HepG2 (cell line): Measurements from ENCODE around the gene ZFAND3. TPM values are rescaled to one million over a fixed set of nuclear protein-coding genes. Genes with fewer than 3 reads are reported as not detected.

ENCODE experiments used
- ARNTL ChIP-seq: sonication (generic); formaldehyde crosslinking; IDR thresholded peaks from 2 replicates; pipeline ENCODE4 v1.4.0; 2020; ENCODE audit warnings: mild to moderate bottlenecking, missing genetic modification reagents
- ATF2 ChIP-seq: sonication (generic); formaldehyde crosslinking; IDR thresholded peaks from 2 replicates; pipeline ENCODE4 v1.4.0; 2020; ENCODE audit warnings: missing genetic modification reagents
- CBX2 ChIP-seq, 2 experiments: fragments of 200-600 bp in 1 of 2; sonication (generic); formaldehyde crosslinking in 1 of 2; IDR thresholded peaks; 2 replicates each; pipeline versions ENCODE4 v1.7.0 to v1.8.1; 2018 to 2022; ENCODE audit warnings: low read depth in 2 of 2, low read length in 1 of 2, mild to moderate bottlenecking in 1 of 2, missing genetic modification reagents in 1 of 2
- CHCHD3 ChIP-seq: sonication (generic); formaldehyde crosslinking; IDR thresholded peaks from 2 replicates; pipeline ENCODE4 v1.8.0; 2022; ENCODE audit warnings: mild to moderate bottlenecking, missing genetic modification reagents, moderate library complexity
- JUN ChIP-seq: sonication (generic); formaldehyde crosslinking; IDR thresholded peaks from 2 replicates; pipeline ENCODE4 v1.4.0; 2020; ENCODE audit warnings: mild to moderate bottlenecking, missing genetic modification reagents
- KLF11 ChIP-seq: IDR thresholded peaks from 2 replicates; pipeline ENCODE4 v1.6.1; 2016; ENCODE audit warnings: missing compliant biosample characterization
- MTA3 ChIP-seq: sonication (generic); formaldehyde crosslinking; IDR thresholded peaks from 2 replicates; pipeline ENCODE4 v1.4.0; 2020; ENCODE audit warnings: missing genetic modification reagents
- THAP9 ChIP-seq: sonication (generic); formaldehyde crosslinking; IDR thresholded peaks from 2 replicates; pipeline ENCODE4; 2020; ENCODE audit warnings: missing genetic modification reagents, mild to moderate bottlenecking, borderline replicate concordance
- TOPORS ChIP-seq: sonication (generic); formaldehyde crosslinking; IDR thresholded peaks from 2 replicates; pipeline ENCODE4 v1.8.0; 2023; ENCODE audit warnings: mild to moderate bottlenecking, missing genetic modification reagents
- U2AF1 ChIP-seq: fragments of 200-400 bp; formaldehyde crosslinking; optimal IDR thresholded peaks from 2 replicates; pipeline ENCODE3; 2017; ENCODE audit warnings: mild to moderate bottlenecking, low read depth, low read length
- ZFP90 ChIP-seq: sonication (generic); formaldehyde crosslinking; IDR thresholded peaks from 2 replicates; pipeline ENCODE4 v1.8.0; 2022; ENCODE audit warnings: missing genetic modification reagents, mild to moderate bottlenecking, inconsistent platforms, borderline replicate concordance
- ZMYM4 ChIP-seq: sonication (generic); formaldehyde crosslinking; IDR thresholded peaks from 2 replicates; pipeline ENCODE4 v1.8.1; 2023; ENCODE audit warnings: mild to moderate bottlenecking, missing genetic modification reagents
- ZNF281 ChIP-seq: sonication (generic); formaldehyde crosslinking; IDR thresholded peaks from 2 replicates; pipeline ENCODE4 v1.4.0; 2020; ENCODE audit warnings: missing genetic modification reagents, borderline replicate concordance
- ZNF513 ChIP-seq: sonication (generic); formaldehyde crosslinking; conservative IDR thresholded peaks from 2 replicates; pipeline ENCODE4 v1.5.0; 2020; ENCODE audit warnings: missing genetic modification reagents
- ZNF564 ChIP-seq: sonication (generic); formaldehyde crosslinking; IDR thresholded peaks from 2 replicates; pipeline ENCODE4 v1.8.1; 2023; ENCODE audit warnings: mild to moderate bottlenecking, missing genetic modification reagents
- ZNF580 ChIP-seq: IDR thresholded peaks from 2 replicates; pipeline ENCODE4 v1.6.1; 2016; ENCODE audit warnings: low read depth, borderline replicate concordance
- ZSCAN29 ChIP-seq: sonication (generic); formaldehyde crosslinking; conservative IDR thresholded peaks from 2 replicates; pipeline ENCODE4 v1.4.0; 2020; ENCODE audit warnings: mild to moderate bottlenecking, missing genetic modification reagents
- ZSCAN5A ChIP-seq: sonication (generic); formaldehyde crosslinking; IDR thresholded peaks from 2 replicates; pipeline ENCODE4 v1.8.0; 2022; ENCODE audit warnings: mild to moderate bottlenecking, missing genetic modification reagents, borderline replicate concordance
- polyA plus RNA-seq, 8 experiments: library from polyadenylated mRNA; depleted of rRNA in 3 of 8; stranded (reverse) in 7 of 8; unstranded in 1 of 8; fragments of >200 nt; fragmentation: Illumina TruSeq in 4 of 8; extraction: Trizol in 4 of 8; gene quantifications; 2 replicates each; pipeline versions ENCODE4 v1.2.1 to v1.2.3, GENCODE V29; 2011 to 2016; ENCODE audit warnings: low read depth in 4 of 8, missing spikeins in 1 of 8, mixed read lengths in 1 of 8; ENCODE audit not compliant: insufficient read depth in 1 of 8
- total RNA-seq, 5 experiments: library from RNA; depleted of rRNA; stranded (reverse); fragments of >200 nt; fragmentation: Illumina TruSeq; extraction: Trizol; gene quantifications; 2 replicates each; pipeline ENCODE4 v1.2.3, GENCODE V29; 2016; ENCODE audit warnings: low read depth in 1 of 5

Gene ZFAND3
- total and polyA plus RNA-seq, 2 of the 13 experiments (the other 11 are each of a cell fraction or from before 2014, with no cell fraction given), result 16.4 to 17.1 TPM

GRCh38 chr6:37819177-37819801, at the start of gene ZFAND3 (continued):
- TF ChIP-seq ATF2 (peak; percentile 50; the same call in 1 of the 2 replicates), JUN (CRISPR knock-in tag) (peak; percentile 26; the same call in 1 of the 2 replicates), MTA3 (CRISPR knock-in tag) (no peak), ZNF513 (CRISPR knock-in tag) (0 out of 2 replicates have a peak, but pooled peaks have one; percentile 16), ZNF281 (CRISPR knock-in tag) (peak; percentile 80), ARNTL (peak; percentile 65; the same call in 1 of the 2 replicates), ZNF580 (CRISPR knock-in tag) (no peak), TOPORS (CRISPR knock-in tag) (no peak), CBX2 (IDR thresholded peaks at IDR 0.05; ENCODE audit: low read depth, low read length) (no peak), CBX2 (CRISPR knock-in tag; IDR thresholded peaks at IDR 0.05; ENCODE audit: low read depth) (no peak), KLF11 (CRISPR knock-in tag) (peak; percentile 56), ZSCAN29 (CRISPR knock-in tag) (no peak), ZFP90 (0 out of 2 replicates have a peak, but pooled peaks have one; percentile 7), ZMYM4 (CRISPR knock-in tag) (peak; percentile 83), U2AF1 (no peak), CHCHD3 (CRISPR knock-in tag) (0 out of 2 replicates have a peak, but pooled peaks have one; percentile 65), ZNF564 (CRISPR knock-in tag) (no peak), THAP9 (CRISPR knock-in tag) (peak; percentile 87), ZSCAN5A (CRISPR knock-in tag) (0 out of 2 replicates have a peak, but pooled peaks have one; percentile 6)
